ENCODE data around the gene PTBP1.

DNA sequence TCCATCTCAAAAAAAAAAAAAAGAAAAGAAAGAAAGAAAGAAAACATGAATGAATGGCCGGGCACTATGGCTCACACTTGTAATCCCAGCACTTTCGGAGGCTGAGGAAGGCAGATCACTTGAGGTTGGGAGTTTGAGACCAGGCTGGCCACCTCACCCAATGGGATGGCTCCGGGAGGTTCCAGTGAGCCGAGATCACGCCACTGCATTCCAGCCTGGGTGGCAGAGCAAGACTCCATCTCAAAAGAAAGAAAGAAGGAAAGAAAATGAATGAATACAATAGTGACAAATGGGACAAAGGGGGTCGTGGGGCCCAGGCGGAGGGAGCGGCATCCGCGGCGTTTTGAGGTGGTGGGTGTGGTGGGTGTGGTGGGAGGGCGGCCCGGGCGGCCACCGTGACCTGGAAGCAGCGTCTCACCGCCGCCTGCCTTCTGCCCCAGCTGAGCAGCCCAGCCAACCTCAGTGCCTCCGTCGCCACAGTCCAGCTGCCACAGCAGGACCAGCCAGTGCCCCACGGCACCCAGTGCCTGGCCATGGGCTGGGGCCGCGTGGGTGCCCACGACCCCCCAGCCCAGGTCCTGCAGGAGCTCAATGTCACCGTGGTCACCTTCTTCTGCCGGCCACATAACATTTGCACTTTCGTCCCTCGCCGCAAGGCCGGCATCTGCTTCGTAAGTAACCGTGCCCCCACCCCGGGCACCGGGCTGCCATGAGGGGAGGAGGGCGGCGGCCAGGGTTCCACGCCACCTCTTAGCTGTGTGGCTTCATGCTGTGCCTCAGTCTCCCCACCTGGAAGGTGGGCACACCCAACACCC is 48.7 kb downstream of the PTBP1 start:
- TF ChIP-seq, protein P1, sequence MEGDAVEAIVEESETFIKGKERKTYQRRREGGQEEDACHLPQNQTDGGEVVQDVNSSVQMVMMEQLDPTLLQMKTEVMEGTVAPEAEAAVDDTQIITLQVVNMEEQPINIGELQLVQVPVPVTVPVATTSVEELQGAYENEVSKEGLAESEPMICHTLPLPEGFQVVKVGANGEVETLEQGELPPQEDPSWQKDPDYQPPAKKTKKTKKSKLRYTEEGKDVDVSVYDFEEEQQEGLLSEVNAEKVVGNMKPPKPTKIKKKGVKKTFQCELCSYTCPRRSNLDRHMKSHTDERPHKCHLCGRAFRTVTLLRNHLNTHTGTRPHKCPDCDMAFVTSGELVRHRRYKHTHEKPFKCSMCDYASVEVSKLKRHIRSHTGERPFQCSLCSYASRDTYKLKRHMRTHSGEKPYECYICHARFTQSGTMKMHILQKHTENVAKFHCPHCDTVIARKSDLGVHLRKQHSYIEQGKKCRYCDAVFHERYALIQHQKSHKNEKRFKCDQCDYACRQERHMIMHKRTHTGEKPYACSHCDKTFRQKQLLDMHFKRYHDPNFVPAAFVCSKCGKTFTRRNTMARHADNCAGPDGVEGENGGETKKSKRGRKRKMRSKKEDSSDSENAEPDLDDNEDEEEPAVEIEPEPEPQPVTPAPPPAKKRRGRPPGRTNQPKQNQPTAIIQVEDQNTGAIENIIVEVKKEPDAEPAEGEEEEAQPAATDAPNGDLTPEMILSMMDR (IDR thresholded peaks at IDR 0.05; ENCODE audit: insufficient read depth, low read depth, low read length): no peak
- no peak for TF ChIP-seq EZH2 (IDR thresholded peaks at IDR 0.05; ENCODE audit: insufficient read depth, low read length)

All from astrocyte (in vitro differentiated cells and primary cell).